Left ventricle myocardium inferior (tissue), 1 donor: ENCODE results near the gene SNAPC4. TPM values are rescaled to one million over a fixed set of nuclear protein-coding genes. Genes with fewer than 3 reads are reported as not detected.

Experiments used
- DNase-seq: peaks from one replicate; pipeline ENCODE4 v3.0.0-alpha.2; 2020
- H3K27ac ChIP-seq: fragments of 200-600 bp; replicated peaks from 2 replicates; pipeline ENCODE4 v1.8.0; 2021
- H3K27me3 ChIP-seq: fragments of 200-600 bp; 2 replicates; pipeline ENCODE4 v1.8.0; 2021; ENCODE audit warnings: low read depth
- H3K36me3 ChIP-seq: fragments of 200-600 bp; 2 replicates; pipeline ENCODE4 v1.8.0; 2021
- H3K4me1 ChIP-seq: fragments of 200-600 bp; 2 replicates; pipeline ENCODE4 v1.8.0; 2021
- H3K4me3 ChIP-seq: fragments of 200-600 bp; 2 replicates; pipeline ENCODE4 v1.8.0; 2021; ENCODE audit warnings: mild to moderate bottlenecking, moderate library complexity
- H3K9me3 ChIP-seq: fragments of 200-600 bp; replicated peaks from 2 replicates; pipeline ENCODE4 v1.8.0; 2021
- intact Hi-C: fragments of 100-400 bp; cut with micrococcal nuclease; formaldehyde crosslinking; loops from one replicate; pipeline ENCODE4 v1.11.0; 2022
- total RNA-seq: library from RNA; stranded (reverse); fragmentation: NEBNext Ultra II Directional; extraction: Animal tissue kit (Norgen Biotek cat#: 25700); gene quantifications from one replicate; pipeline ENCODE4 v1.2.1, GENCODE V29; 2021
- TF ChIP-seq, protein P1 (sequence below): fragments of 200-600 bp; IDR thresholded peaks from 2 replicates; pipeline ENCODE4 v1.8.0; 2021; ENCODE audit warnings: antibody characterized with exemption, mild to moderate bottlenecking, borderline replicate concordance
- donor health status: DM: no; HTN: yes; CAD: no; lungs with severe emphysema.

Gene SNAPC4
- total RNA-seq, 1 donor from 2014 or later = 5.2 TPM

DNA sequence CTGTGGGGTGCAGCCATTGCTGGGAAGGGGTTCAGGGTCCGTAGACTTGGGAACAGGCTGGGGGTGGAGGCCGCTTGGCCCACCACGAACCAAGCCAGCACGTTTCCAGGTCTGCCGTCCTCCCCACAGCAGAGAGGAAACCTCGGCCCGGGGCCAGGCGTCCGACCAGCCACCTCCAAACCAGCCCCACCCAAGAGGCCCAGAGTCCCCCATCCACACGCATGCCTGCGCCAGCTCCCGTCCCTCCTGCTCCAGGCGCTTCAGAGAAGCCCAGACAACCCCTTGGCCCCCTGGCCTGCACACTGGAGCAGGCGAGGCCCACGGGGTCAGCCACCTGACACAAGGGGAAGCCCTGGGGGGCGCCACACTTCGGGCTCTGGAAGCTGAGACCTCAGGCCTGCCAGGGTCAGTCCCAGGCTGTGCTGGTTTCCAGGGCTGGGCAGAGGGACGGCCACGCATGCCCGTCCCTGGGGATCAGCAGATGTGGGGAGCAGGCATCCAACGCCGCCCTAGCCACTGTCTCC is 42.7 kb downstream of the SNAPC4 start:
- peaks cover 70% of the 10 kb centered on the region for H3K4me1 ChIP-seq
- no peak for DNase-seq
- no peak overlapping the region for H3K4me3 ChIP-seq
- H3K27me3 ChIP-seq = no peaks in the 10 kb centered on the region
- H3K36me3 ChIP-seq = peaks cover 22% of the 10 kb centered on the region
- H3K9me3 ChIP-seq = no peaks in the 10 kb centered on the region
- intact Hi-C loops = no loop called here
- TF ChIP-seq, protein P1, sequence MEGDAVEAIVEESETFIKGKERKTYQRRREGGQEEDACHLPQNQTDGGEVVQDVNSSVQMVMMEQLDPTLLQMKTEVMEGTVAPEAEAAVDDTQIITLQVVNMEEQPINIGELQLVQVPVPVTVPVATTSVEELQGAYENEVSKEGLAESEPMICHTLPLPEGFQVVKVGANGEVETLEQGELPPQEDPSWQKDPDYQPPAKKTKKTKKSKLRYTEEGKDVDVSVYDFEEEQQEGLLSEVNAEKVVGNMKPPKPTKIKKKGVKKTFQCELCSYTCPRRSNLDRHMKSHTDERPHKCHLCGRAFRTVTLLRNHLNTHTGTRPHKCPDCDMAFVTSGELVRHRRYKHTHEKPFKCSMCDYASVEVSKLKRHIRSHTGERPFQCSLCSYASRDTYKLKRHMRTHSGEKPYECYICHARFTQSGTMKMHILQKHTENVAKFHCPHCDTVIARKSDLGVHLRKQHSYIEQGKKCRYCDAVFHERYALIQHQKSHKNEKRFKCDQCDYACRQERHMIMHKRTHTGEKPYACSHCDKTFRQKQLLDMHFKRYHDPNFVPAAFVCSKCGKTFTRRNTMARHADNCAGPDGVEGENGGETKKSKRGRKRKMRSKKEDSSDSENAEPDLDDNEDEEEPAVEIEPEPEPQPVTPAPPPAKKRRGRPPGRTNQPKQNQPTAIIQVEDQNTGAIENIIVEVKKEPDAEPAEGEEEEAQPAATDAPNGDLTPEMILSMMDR = no peak
- peak overlapping the region; percentile 16 for H3K27ac ChIP-seq

DNA sequence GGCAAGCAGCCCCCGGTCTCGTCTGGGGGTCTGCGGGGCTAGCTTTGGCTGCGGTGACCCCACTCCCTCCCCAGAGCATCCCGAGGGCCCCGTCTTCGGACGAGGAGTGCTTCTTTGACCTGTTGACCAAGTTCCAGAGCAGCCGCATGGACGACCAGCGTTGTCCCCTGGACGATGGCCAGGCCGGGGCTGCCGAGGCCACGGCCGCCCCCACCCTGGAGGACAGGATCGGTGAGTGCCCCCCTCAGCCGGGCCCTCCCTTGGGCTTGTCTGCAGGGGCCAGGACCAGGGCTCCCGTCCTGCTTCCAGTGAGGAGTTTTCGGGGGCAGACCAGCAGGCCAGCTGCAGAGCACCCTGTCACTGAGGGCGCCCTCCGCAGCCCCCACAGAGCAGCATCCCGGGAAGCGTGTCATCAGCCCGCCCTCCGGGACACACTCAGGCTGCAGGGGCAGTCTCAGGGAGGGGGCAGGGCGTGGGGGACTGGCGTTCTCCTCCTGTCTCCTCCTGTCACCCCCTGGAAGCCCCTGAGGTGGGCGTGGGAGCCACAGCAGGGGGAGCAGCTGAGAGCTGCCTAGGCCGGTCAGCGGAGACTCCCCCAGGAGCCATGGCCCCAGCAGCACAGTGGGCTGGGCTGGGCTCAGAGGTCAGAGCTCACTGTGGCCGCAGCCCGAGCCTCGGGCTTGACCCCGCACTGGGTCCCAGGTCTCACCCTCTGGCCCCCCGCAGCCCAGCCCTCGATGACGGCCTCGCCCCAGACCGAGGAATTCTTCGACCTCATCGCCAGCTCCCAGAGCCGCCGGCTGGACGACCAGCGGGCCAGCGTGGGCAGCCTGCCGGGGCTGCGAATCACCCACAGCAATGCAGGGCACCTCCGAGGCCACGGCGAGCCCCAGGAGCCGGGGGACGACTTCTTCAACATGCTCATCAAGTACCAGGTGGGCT is 44.1 kb downstream of the SNAPC4 start:
- DNase-seq = no peak
- peak overlapping the region; percentile 76 for H3K27ac ChIP-seq
- no peaks in the 10 kb centered on the region for H3K9me3 ChIP-seq
- H3K4me1 ChIP-seq = peaks cover 56% of the 10 kb centered on the region
- H3K27me3 ChIP-seq = no peaks in the 10 kb centered on the region
- TF ChIP-seq, protein P1 = no peak
- H3K4me3 ChIP-seq = peak overlapping the region; percentile 57
- peaks cover 22% of the 10 kb centered on the region for H3K36me3 ChIP-seq
- intact Hi-C loops = no loop called here

DNA sequence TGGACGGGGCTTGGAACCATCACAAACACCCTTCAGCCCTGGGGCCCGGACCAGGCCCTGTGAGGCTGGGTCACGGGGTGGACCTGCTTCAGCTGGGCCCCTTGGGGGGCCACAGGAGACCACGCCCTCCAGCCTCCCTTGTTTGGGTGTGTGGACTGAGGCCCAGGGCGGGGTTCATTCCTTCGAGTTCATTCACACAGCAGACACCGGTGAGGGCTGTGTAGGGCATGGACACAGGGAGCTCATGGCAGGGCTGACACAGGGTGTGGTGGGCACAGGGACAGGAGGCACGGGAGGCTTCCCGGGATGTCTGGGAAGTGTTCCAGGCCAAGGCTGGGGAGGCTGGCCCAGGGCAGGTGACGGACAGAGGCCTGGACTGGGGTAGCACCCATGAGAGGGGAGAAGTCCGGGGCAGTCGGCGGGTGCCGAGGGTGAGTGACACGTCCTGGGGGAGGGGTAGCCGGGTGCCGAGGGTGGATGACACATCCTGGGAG is 45.3 kb downstream of the SNAPC4 start:
- Histone ChIP-seq H3K36me3 (peaks cover 29% of the 10 kb centered on the region), H3K9me3 (no peaks in the 10 kb centered on the region), H3K4me3 (peak overlapping the region; percentile 64), H3K27me3 (no peaks in the 10 kb centered on the region), H3K27ac (peak overlapping the region; percentile 93), H3K4me1 (peaks cover 48% of the 10 kb centered on the region)
- TF ChIP-seq, protein P1 = no peak
- DNase-seq = peak; percentile 76
- intact Hi-C loops = no loop called here

DNA sequence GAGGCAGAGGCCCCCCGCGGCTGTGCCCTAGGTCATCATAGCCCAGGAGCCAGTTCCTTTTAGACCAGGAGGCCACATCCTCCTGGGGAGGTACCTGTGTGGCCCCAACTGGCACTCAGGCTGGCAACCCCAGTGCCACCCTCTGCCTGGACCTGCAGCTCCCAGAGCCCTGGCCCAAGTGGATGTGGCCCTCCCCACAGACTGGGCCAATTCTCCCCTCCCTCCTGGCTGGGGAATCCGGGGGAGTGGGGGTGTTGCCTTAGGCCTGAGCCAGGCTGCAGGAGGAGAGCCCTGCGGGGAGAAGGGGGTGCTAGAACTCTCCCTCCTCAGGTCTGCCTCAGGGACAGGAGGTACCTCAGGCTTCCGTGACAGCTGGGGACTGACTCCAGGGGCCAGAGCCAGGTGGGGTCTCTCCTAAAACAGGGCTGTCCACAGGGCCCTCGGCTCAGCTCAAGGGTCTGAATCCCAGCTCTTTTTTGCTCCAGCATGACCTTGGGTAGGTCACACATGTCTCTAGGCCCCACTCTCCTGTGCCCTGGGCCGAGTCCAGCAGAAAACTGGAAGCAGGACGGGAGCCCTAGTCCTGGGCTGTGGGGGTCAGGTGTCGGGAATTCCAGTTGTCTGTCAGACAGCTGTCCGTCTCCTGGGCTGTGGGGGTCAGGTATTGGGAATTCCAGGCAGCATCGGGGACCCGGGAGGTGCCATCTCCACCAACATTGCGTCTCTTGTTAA is 46.0 kb downstream of the SNAPC4 start:
- Histone ChIP-seq H3K4me3 (peak overlapping the region; percentile 64), H3K36me3 (peaks cover 31% of the 10 kb centered on the region), H3K4me1 (peaks cover 48% of the 10 kb centered on the region), H3K9me3 (no peaks in the 10 kb centered on the region), H3K27ac (peak overlapping the region; percentile 93), H3K27me3 (no peaks in the 10 kb centered on the region)
- TF ChIP-seq, protein P1 = no peak
- no peak for DNase-seq
- intact Hi-C loops = no loop called here

DNA sequence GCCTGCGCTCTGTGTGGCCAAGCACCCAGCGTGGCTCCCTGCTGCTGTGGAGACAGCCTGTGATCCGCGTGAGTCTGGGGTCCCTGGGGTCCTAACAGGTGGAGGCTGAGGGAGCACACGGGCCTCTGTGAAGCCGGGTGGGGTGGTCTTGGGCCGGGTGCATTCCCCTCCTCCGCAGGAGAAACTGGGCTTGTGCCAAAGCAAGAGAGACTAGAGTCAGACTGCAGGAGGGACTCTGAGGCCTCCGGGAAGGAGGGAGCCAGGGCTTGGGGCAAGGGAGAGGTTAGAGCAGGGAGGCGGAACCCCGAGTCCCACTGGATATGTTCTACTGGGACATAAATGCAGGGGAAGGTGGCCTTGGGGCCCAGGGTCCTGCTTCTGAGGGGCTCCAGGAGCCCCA is 46.9 kb downstream of the SNAPC4 start:
- Histone ChIP-seq H3K9me3 (no peaks in the 10 kb centered on the region), H3K27me3 (no peaks in the 10 kb centered on the region), H3K4me1 (peaks cover 44% of the 10 kb centered on the region), H3K27ac (peak overlapping the region; percentile 93), H3K4me3 (peak overlapping the region; percentile 64), H3K36me3 (peaks cover 31% of the 10 kb centered on the region)
- DNase-seq = no peak
- TF ChIP-seq, protein P1 = no peak
- intact Hi-C loops = no loop called here
